HCT116 (cell line): ENCODE measurements around the gene TMEM164.

Experiments
- ATF3 ChIP-seq: IDR thresholded peaks from 2 replicates; pipeline ENCODE4 v1.6.1; 2012
- CTCF ChIP-seq, 3 experiments: fragments of 200-600 bp in 1 of 3; sonication (generic) in 1 of 3; IDR thresholded peaks in 2 of 3; conservative IDR thresholded peaks in 1 of 3; 2 replicates each; pipeline ENCODE4 v1.5.1; 2012 to 2017; ENCODE audit warnings: low read depth in 2 of 3, low read length in 2 of 3, antibody characterized with exemption in 1 of 3, borderline replicate concordance in 1 of 3, control low read depth in 1 of 3, mild to moderate bottlenecking in 1 of 3, mixed read lengths in 1 of 3, mixed run types in 1 of 3, moderate library complexity in 1 of 3; ENCODE audit not compliant: insufficient read depth in 1 of 3
- EZH2 ChIP-seq: fragments of 200-600 bp; sonication (generic); IDR thresholded peaks from 2 replicates; pipeline ENCODE4 v1.6.1; 2017; ENCODE audit warnings: antibody characterized with exemption, mixed run types
- EZH2phosphoT487 ChIP-seq: fragments of 200-600 bp; IDR thresholded peaks from 2 replicates; pipeline ENCODE4 v1.6.1; 2018; ENCODE audit warnings: antibody characterized with exemption, borderline replicate concordance
- POLR2A ChIP-seq: IDR thresholded peaks from 2 replicates; pipeline ENCODE4 v1.7.0; 2011; ENCODE audit warnings: borderline replicate concordance; ENCODE audit not compliant: insufficient read depth, insufficient read length; ENCODE audit errors: extremely low read depth
- POLR2AphosphoS5 ChIP-seq: IDR thresholded peaks from 2 replicates; pipeline ENCODE4 v1.6.1; 2011; ENCODE audit warnings: mild to moderate bottlenecking, low read depth, low read length, moderate library complexity
- REST ChIP-seq: IDR thresholded peaks from 2 replicates; pipeline ENCODE4 v1.6.1; 2012; ENCODE audit warnings: low read depth
- SIN3A ChIP-seq: IDR thresholded peaks from 2 replicates; pipeline ENCODE4 v1.6.1; 2012; ENCODE audit warnings: low read depth
- ZFX ChIP-seq: fragments of 450-650 bp; IDR thresholded peaks from 2 replicates; pipeline ENCODE4 v1.6.1; 2017
- ZNF274 ChIP-seq: fragments of 200-500 bp; sonication (Bioruptor generic); IDR thresholded peaks from 2 replicates; pipeline ENCODE4 v1.6.1; 2014; ENCODE audit warnings: mild to moderate bottlenecking, low read depth, low read length, inconsistent platforms

GRCh38 chrX:110139172-110139571 lies 136.3 kb downstream of the TMEM164 start:
- TF ChIP-seq EZH2, result no peak
- TF ChIP-seq CTCF (IDR thresholded peaks at IDR 0.05 in 2 of 3, conservative IDR thresholded peaks at IDR 0.05 in 1 of 3; ENCODE audit: borderline replicate concordance in 1 of 3, insufficient read depth in 1 of 3, low read depth in 2 of 3, low read length in 2 of 3), result no peak
- TF ChIP-seq EZH2phosphoT487, result no peak
- TF ChIP-seq REST, result no peak
- no peak for TF ChIP-seq POLR2A
- no peak for TF ChIP-seq ZNF274
- no peak for TF ChIP-seq SIN3A
- TF ChIP-seq POLR2AphosphoS5, result no peak
- no peak for TF ChIP-seq ZFX
- TF ChIP-seq ATF3, result no peak
